ENCODE measurements around the gene CXADR. TPM values are rescaled to one million over a fixed set of nuclear protein-coding genes. Genes with fewer than 3 reads are reported as not detected.
"Not testable (repeated sequence)": the region's sequence is repeated elsewhere in the genome, so short reads cannot be mapped to it uniquely, and the experiment has no call there.

The CXADR gene
- total RNA-seq, 1 donor from 2014 or later: 12.4 TPM

GRCh38 chr21:17501107-17502006 is 11.5 kb upstream of the CXADR start:
- DNase-seq (ENCODE audit: extremely low read depth, low read depth, low spot score): no peak

GRCh38 chr21:17502985-17503384 is 9.9 kb upstream of the CXADR start:
- not testable (repeated sequence) for DNase-seq (ENCODE audit: extremely low read depth, low read depth, low spot score)

- DNase-seq (ENCODE audit: extremely low read depth, low read depth, low spot score): no peak
Measured at GRCh38 chr21:17506951-17507350, 5.9 kb upstream of the CXADR start.

GRCh38 chr21:17507591-17507990 is 5.3 kb upstream of the CXADR start:
- DNase-seq (ENCODE audit: extremely low read depth, low read depth, low spot score): no peak

GRCh38 chr21:17513214-17514123 is 626 bp downstream of the CXADR start:
- no peak for DNase-seq (ENCODE audit: extremely low read depth, low read depth, low spot score)

- no peak for DNase-seq (ENCODE audit: extremely low read depth, low read depth, low spot score)
Measured at GRCh38 chr21:17514124-17514845, 1.4 kb downstream of the CXADR start.

GRCh38 chr21:17517008-17517407 is 4.2 kb downstream of the CXADR start:
- not testable (repeated sequence) for DNase-seq (ENCODE audit: extremely low read depth, low read depth, low spot score)

GRCh38 chr21:17519208-17519738 is 6.4 kb downstream of the CXADR start:
- no peak for DNase-seq (ENCODE audit: extremely low read depth, low read depth, low spot score)

GRCh38 chr21:17519965-17520609 is 7.2 kb downstream of the CXADR start:
- no peak for DNase-seq (ENCODE audit: extremely low read depth, low read depth, low spot score)

- DNase-seq (ENCODE audit: extremely low read depth, low read depth, low spot score): no peak
Measured at GRCh38 chr21:17523007-17523451, 10.2 kb downstream of the CXADR start.

GRCh38 chr21:17523979-17524494 is 11.2 kb downstream of the CXADR start:
- not testable (repeated sequence) for DNase-seq (ENCODE audit: extremely low read depth, low read depth, low spot score)

GRCh38 chr21:17524635-17525034 is 11.8 kb downstream of the CXADR start:
- no peak for DNase-seq (ENCODE audit: extremely low read depth, low read depth, low spot score)

GRCh38 chr21:17526776-17527175 is 13.9 kb downstream of the CXADR start:
- DNase-seq (ENCODE audit: extremely low read depth, low read depth, low spot score): no peak

- DNase-seq (ENCODE audit: extremely low read depth, low read depth, low spot score): peak; percentile 79
Measured at GRCh38 chr21:17527240-17527639, 14.4 kb downstream of the CXADR start.

GRCh38 chr21:17527711-17528110 is 14.9 kb downstream of the CXADR start:
- DNase-seq (ENCODE audit: extremely low read depth, low read depth, low spot score): no peak

- no peak for DNase-seq (ENCODE audit: extremely low read depth, low read depth, low spot score)
Measured at GRCh38 chr21:17529648-17530047, 16.8 kb downstream of the CXADR start.

GRCh38 chr21:17532292-17532691 is 19.4 kb downstream of the CXADR start:
- DNase-seq (ENCODE audit: extremely low read depth, low read depth, low spot score): no peak

GRCh38 chr21:17536381-17536780 is 23.5 kb downstream of the CXADR start:
- no peak for DNase-seq (ENCODE audit: extremely low read depth, low read depth, low spot score)

GRCh38 chr21:17537299-17537698 is 24.5 kb downstream of the CXADR start:
- DNase-seq (ENCODE audit: extremely low read depth, low read depth, low spot score): no peak

GRCh38 chr21:17538576-17538975 is 25.7 kb downstream of the CXADR start:
- no peak for DNase-seq (ENCODE audit: extremely low read depth, low read depth, low spot score)

All from glomerular endothelial cell (primary cell).